Activated CD4-positive, alpha-beta memory T cell treated with anti-CD3 and anti-CD28 coated beads for 36 hours (primary cell): ENCODE data around the gene MKNK1. TPM values are rescaled to one million over a fixed set of nuclear protein-coding genes. Genes with fewer than 3 reads are reported as not detected.

Experiments used
- CTCF ChIA-PET: fragments of 350-600 bp; sonication (Branson Sonifier 250); formaldehyde crosslinking; loops from one replicate; lab custom pipeline; 2021; ENCODE audit warnings: antibody characterized with exemption, inconsistent platforms; lab: Charles Lee
- POLR2A ChIA-PET: fragments of 350-600 bp; sonication (Branson Sonifier 250); formaldehyde crosslinking; loops from one replicate; lab custom pipeline; 2021; ENCODE audit warnings: antibody characterized with exemption; lab: Charles Lee
- DNase-seq: peaks from one replicate; pipeline ENCODE4 v3.0.0-alpha.2; 2020
- H3K27ac Mint-ChIP-seq: one replicate; pipeline ENCODE4 v1.8.0; 2021; ENCODE audit warnings: mixed read lengths
- H3K27me3 Mint-ChIP-seq: one replicate; pipeline ENCODE4 v1.8.0; 2021; ENCODE audit warnings: mixed read lengths
- H3K36me3 Mint-ChIP-seq: one replicate; pipeline ENCODE4 v1.8.0; 2021; ENCODE audit warnings: mixed read lengths
- H3K4me1 Mint-ChIP-seq: one replicate; pipeline ENCODE4 v1.8.0; 2021; ENCODE audit warnings: low read depth, mixed read lengths
- H3K4me3 Mint-ChIP-seq: one replicate; pipeline ENCODE4 v1.8.0; 2021; ENCODE audit warnings: mild to moderate bottlenecking, mixed read lengths
- H3K9me3 Mint-ChIP-seq: one replicate; pipeline ENCODE4 v1.8.0; 2021; ENCODE audit warnings: mixed read lengths
- intact Hi-C: fragments of 100-400 bp; cut with micrococcal nuclease; formaldehyde crosslinking; loops from one replicate; pipeline ENCODE4 v1.15.1; 2023
- total RNA-seq, 2 experiments: library from RNA; stranded (reverse); gene quantifications; one replicate each; pipeline ENCODE4 v1.2.3, GENCODE V29; 2021

MKNK1 gene
- total RNA-seq, 2 experiments from 2014 or later: 28.2 to 28.5 TPM

DNA sequence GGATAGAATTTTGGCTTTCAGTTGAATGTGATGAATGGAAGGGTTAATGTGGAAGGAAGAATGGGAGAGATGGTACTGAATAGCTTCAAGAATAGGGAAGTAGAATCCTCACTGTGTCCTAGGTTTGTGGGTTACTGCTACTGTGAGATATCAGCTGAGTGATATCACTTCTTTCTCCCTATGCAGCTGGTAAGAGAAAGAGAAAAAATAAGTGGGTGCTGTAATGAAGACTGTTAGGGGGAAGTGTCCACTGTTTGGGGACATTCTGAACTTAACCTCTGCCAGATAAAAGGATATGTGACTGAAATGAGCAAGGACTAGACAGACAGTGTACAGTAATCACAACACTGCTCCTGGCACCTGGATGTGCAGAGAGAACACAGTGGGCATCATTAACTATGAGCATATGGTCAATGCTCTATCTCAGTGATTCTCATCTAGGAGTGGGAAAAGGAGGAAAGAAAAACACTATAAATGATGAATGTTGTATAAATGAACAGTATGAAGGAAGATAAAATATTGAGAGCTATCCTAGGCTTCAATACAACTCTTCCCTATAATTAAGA is 38.1 kb upstream of the MKNK1 start:
- Mint-ChIP-seq H3K27me3 (no peaks in the 10 kb centered on the region), H3K4me1 (peaks cover 7% of the 10 kb centered on the region), H3K4me3 (no peak overlapping the region), H3K27ac (no peak overlapping the region), H3K36me3 (peaks cover 27% of the 10 kb centered on the region), H3K9me3 (no peaks in the 10 kb centered on the region)
- ChIA-PET POLR2A (no interaction called here), CTCF (no interaction called here)
- no peak for DNase-seq
- intact Hi-C loops: no loop called here

DNA sequence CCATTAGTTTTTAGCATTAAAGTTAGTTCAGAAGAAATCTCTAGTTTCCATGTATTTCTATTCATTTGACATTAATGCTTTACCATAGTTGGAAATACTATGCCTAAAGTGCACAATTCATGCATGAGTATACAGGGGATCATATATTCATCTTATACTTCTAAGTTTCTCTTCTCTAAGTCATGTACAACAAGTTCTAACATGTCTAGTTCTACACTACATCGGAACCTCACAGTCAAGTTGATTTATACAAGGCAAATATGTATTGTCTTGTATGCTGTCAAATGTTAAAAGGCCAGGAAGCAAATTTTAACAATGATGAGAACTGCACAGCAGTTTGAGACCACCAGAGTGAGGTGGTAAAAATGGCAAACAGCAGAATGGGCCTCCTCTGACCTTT is 35.5 kb upstream of the MKNK1 start:
- DNase-seq: no peak
- Mint-ChIP-seq H3K4me1 (no peaks in the 10 kb centered on the region), H3K4me3 (no peak overlapping the region), H3K27me3 (no peaks in the 10 kb centered on the region), H3K36me3 (peaks cover 21% of the 10 kb centered on the region), H3K9me3 (no peaks in the 10 kb centered on the region), H3K27ac (no peak overlapping the region)
- ChIA-PET CTCF (no interaction called here), POLR2A (no interaction called here)
- intact Hi-C loops: no loop called here

DNA sequence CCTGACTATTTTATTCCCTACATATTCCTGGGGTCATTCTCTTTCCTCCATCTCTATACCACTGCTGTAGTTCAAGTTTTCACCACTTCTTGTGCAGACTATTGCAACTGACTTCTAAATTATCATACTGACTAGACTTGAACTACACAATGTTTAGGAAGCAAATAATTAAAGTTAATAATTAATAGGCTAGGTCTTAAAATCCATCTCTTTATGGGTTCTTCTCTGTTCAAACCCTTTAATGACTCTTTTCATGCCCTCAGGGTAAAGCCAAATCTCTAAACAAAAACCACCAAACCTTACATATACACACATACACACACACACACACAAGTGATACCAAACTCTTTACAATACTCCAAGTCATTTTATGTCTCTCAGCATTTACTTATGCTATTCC is 34.9 kb upstream of the MKNK1 start:
- Mint-ChIP-seq H3K9me3 (no peaks in the 10 kb centered on the region), H3K4me1 (no peaks in the 10 kb centered on the region), H3K27me3 (no peaks in the 10 kb centered on the region), H3K4me3 (no peak overlapping the region), H3K27ac (no peak overlapping the region), H3K36me3 (peaks cover 21% of the 10 kb centered on the region)
- intact Hi-C loops: no loop called here
- no peak for DNase-seq
- POLR2A ChIA-PET: no interaction called here
- CTCF ChIA-PET: no interaction called here

DNA sequence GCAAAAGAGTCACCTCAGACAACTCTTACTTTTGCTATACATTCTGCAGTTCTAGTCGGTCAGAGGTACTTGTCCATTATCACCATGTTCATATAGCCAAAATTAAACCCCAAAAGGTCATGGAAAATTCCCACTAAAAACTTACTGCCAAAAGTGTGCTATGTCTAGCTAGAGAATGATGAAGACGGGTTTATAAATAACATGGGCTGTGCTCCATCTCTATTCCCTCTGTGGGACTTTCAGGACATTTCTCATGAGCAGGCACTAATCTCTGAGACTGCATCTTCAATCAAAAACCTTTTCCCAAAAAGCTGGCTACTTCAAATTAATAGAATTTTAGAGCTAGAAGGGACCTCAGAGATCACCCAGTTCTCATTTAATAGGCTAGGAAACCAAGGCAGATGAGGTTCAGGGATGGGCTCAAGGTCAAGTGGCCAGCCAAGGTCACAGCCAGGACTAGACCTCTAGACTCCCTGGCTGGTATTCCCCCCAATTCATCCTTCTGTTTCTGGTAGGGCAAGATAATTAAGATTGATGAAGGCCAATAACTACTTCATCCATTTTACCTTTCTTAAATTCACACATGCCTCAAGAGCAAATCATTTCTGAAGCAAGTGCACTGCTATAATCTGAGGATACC is 33.5 kb upstream of the MKNK1 start:
- Mint-ChIP-seq H3K9me3 (no peaks in the 10 kb centered on the region), H3K27ac (no peak overlapping the region), H3K4me1 (no peaks in the 10 kb centered on the region), H3K4me3 (no peak overlapping the region), H3K27me3 (no peaks in the 10 kb centered on the region), H3K36me3 (peaks cover 22% of the 10 kb centered on the region)
- intact Hi-C loops: no loop called here
- CTCF ChIA-PET: interaction anchor here (0.6 kb wide), 1 partner anchor 23 kb away, joined by 7 read pairs; no protein-coding TSS in a partner anchor
- no peak for DNase-seq
- POLR2A ChIA-PET: no interaction called here

DNA sequence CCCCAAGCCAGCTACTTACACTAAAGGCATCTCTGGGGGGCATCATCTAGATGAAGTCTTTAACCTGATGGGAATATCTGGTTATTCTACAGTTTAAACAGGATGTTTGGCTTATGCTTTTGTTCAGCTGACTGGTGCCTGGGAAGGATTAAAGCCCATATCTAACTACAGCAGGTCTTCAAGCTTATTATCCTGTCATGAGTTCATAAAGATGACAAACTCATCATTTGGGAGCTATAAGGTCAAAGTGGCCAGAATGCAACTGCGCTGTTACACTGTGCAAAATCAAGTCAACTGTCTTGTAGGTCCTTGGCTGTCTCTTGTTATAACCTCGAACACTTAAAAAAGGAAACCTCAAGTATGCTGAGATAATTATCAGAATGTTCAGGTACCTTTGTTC is 31.1 kb upstream of the MKNK1 start:
- Mint-ChIP-seq H3K27me3 (no peaks in the 10 kb centered on the region), H3K27ac (no peak overlapping the region), H3K4me3 (no peak overlapping the region), H3K36me3 (peaks cover 15% of the 10 kb centered on the region), H3K9me3 (no peaks in the 10 kb centered on the region), H3K4me1 (no peaks in the 10 kb centered on the region)
- CTCF ChIA-PET: interaction anchor here (1.4 kb wide), 1 partner anchor 16 kb away, joined by 3 read pairs; no protein-coding TSS in a partner anchor
- intact Hi-C loops: no loop called here
- no peak for DNase-seq
- POLR2A ChIA-PET: interaction anchor here (0.8 kb wide), 1 partner anchor 9 kb away, joined by 3 read pairs; no protein-coding TSS in a partner anchor

DNA sequence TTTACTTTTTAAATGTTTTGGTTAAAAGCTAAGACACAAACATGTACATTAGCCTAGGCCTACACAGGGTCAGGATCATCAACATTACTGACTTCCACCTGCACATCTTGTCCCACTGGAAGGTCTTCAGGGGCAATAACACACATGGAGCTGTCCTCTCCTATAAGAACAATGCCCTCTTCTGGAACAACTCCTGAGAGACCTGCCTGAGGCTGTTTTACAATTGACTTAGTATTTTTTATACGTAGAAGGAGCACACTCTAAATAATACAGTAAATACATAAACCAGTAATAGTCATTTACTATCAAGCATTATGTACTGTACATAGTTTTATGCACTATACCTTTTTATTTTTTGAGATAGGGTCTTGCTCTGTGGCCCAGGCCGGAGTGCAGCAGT is 26.7 kb upstream of the MKNK1 start:
- intact Hi-C loops: no loop called here
- CTCF ChIA-PET: no interaction called here
- H3K4me1 Mint-ChIP-seq: no peaks in the 10 kb centered on the region
- H3K36me3 Mint-ChIP-seq: peaks cover 4% of the 10 kb centered on the region
- H3K27me3 Mint-ChIP-seq: no peaks in the 10 kb centered on the region
- no peaks in the 10 kb centered on the region for H3K9me3 Mint-ChIP-seq
- DNase-seq: no peak
- no peak overlapping the region for H3K27ac Mint-ChIP-seq
- POLR2A ChIA-PET: no interaction called here
- H3K4me3 Mint-ChIP-seq: no peak overlapping the region

DNA sequence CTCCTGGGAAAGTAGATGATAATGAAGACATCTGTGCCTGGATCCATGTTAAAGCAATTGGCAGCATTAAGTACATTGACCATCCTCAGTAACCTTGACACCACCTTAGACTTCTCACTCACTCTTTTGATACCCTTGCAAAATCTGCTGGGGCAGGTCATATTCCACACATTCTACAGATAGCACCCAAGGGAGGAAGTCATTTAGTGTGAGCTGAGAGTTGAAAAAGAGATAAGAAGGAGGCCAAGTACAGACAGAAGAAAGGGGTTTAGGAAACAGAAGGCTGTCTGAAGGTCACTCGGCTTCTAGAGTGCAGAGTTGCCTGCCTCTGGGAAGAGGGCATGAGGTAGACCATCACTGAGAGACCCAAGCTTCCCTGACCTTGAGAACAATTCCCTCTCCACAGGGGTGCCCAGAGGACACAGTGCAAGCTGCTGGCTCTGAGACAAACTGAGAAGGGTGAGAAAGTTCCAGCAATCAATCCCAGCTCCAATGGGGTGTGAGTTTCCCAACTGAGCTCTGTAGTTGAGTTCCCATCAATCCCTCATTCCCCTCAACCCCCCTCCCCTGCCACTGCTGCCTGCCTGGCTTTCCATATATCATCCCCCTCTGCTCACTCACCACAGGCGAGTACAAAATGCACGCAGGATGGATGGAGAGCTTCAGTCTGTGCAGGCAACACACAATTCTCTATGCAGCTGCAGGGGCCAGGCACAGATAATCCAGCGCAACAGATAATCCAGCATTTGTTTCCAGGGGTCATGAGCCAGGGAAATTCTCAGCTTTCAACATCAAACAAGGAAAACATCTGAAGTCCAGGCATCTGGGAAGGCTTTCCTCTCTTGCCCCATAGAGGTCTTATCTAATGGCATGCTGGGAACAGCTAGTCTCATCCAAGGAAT is 19.9 kb upstream of the MKNK1 start:
- Mint-ChIP-seq H3K36me3 (no peaks in the 10 kb centered on the region), H3K27ac (no peak overlapping the region), H3K4me3 (no peak overlapping the region), H3K9me3 (no peaks in the 10 kb centered on the region), H3K27me3 (no peaks in the 10 kb centered on the region), H3K4me1 (peaks cover 2% of the 10 kb centered on the region)
- POLR2A ChIA-PET: no interaction called here
- intact Hi-C loops: no loop called here
- CTCF ChIA-PET: interaction anchor here (1.1 to 2.1 kb wide), 2 partner anchors 20 to 101 kb away, joined by 4 to 10 read pairs; partner anchors contain the start of gene MKNK1
- no peak for DNase-seq

DNA sequence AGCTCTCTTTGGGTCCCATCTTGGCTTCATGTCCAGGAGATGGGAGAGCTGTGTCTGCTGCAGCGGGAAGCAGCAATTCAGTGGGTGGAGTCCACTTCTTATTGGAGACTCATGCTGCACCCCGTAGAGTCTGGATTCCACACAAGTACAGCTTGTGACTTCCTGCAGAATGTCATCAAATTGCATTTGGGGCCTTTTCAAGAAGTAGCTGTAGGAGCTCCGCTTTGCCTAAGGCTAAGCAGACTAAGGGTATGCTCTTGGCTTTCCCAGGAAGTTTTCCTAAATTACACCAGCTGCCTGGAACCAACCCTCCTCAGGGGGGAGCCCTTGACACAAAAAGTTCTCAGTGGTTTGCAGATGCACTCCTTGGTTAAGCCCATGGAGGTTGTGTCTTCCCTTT is 18.3 kb upstream of the MKNK1 start:
- H3K27me3 Mint-ChIP-seq: no peaks in the 10 kb centered on the region
- no peaks in the 10 kb centered on the region for H3K9me3 Mint-ChIP-seq
- H3K4me1 Mint-ChIP-seq: peaks cover 9% of the 10 kb centered on the region
- H3K4me3 Mint-ChIP-seq: no peak overlapping the region
- H3K27ac Mint-ChIP-seq: no peak overlapping the region
- no peaks in the 10 kb centered on the region for H3K36me3 Mint-ChIP-seq
- ChIA-PET POLR2A (no interaction called here), CTCF (interaction anchor here (1.0 to 2.1 kb wide), 3 partner anchors 101 to 104 kb away, joined by 3 to 10 read pairs (median 4); no protein-coding TSS in a partner anchor)
- intact Hi-C loops: loop anchor here (1.0 kb wide), 1 partner anchor 103 kb away; no protein-coding TSS in a partner anchor
- DNase-seq: peak; percentile 33

DNA sequence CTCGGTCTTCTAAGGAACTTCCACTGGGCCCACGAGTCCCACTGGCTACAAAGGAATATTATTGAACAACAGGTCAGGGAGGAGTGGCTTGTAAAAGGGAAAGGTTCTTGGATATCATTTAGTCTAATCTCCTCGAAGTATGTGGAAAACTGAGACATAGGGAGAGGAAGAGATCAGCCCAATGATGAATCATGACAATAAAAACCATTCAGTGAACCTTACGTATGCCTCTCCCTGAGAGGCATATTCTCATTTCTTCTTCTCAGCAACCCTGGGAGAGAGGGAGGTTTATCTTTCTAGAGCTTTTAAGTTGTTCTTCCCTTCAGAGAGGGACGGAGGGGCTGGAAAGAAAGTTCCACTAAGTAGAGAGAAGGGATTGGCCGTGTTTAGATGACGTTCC is 17.9 kb upstream of the MKNK1 start:
- intact Hi-C loops: loop anchor here (1.0 kb wide), 1 partner anchor 103 kb away; no protein-coding TSS in a partner anchor
- POLR2A ChIA-PET: no interaction called here
- no peaks in the 10 kb centered on the region for H3K36me3 Mint-ChIP-seq

DNA sequence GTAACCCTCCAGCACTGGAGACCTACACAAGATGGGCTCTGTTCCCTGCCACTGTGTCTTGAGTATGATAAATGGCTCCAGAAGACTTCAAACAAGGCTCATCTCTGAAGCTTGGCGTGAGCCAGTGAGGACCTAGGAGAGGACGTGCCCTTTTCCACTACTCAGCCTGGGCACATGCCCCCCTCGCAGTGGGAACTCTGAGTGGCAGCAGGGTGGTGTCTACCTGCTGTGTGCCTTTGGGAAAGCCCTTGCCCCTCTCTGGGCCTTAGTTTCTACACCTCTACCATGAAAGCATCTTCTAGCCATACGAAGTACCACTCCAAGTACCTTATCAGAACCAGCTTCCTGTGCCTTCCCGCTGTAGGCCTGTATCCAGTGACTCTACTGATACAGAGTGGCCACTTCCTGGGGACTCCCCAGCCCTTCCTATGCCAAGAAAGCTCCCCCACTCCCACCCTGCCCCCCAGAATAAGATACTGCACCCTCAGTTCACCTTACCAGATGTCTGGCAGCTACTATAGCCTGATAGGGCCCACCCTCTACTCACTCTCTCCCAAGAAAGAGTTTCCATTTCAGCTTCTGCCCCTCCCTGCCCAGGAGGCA is 15.7 kb upstream of the MKNK1 start:
- intact Hi-C loops: loop anchor here (5.0 kb wide), 1 partner anchor 48 kb away; the partner anchor contains the start of gene ATPAF1
- Mint-ChIP-seq H3K4me3 (no peak overlapping the region), H3K36me3 (no peaks in the 10 kb centered on the region), H3K9me3 (no peaks in the 10 kb centered on the region), H3K27me3 (no peaks in the 10 kb centered on the region), H3K4me1 (peaks cover 29% of the 10 kb centered on the region), H3K27ac (no peak overlapping the region)
- CTCF ChIA-PET: interaction anchor here (1.2 to 2.2 kb wide), 2 partner anchors 15 to 105 kb away, joined by 3 to 11 read pairs; no protein-coding TSS in a partner anchor
- POLR2A ChIA-PET: interaction anchor here (0.7 kb wide), 1 partner anchor 15 kb away, joined by 3 read pairs; the partner anchor contains the start of gene MKNK1
- DNase-seq: no peak

More for the DNA sequence above, 17.9 kb upstream of the MKNK1 start:
- H3K9me3 Mint-ChIP-seq: no peaks in the 10 kb centered on the region
- H3K27ac Mint-ChIP-seq: no peak overlapping the region
- no peak overlapping the region for H3K4me3 Mint-ChIP-seq
- no peak for DNase-seq
- no peaks in the 10 kb centered on the region for H3K27me3 Mint-ChIP-seq
- CTCF ChIA-PET: interaction anchor here (1.0 to 2.1 kb wide), 3 partner anchors 101 to 105 kb away, joined by 3 to 10 read pairs (median 4); no protein-coding TSS in a partner anchor
- H3K4me1 Mint-ChIP-seq: peaks cover 13% of the 10 kb centered on the region

DNA sequence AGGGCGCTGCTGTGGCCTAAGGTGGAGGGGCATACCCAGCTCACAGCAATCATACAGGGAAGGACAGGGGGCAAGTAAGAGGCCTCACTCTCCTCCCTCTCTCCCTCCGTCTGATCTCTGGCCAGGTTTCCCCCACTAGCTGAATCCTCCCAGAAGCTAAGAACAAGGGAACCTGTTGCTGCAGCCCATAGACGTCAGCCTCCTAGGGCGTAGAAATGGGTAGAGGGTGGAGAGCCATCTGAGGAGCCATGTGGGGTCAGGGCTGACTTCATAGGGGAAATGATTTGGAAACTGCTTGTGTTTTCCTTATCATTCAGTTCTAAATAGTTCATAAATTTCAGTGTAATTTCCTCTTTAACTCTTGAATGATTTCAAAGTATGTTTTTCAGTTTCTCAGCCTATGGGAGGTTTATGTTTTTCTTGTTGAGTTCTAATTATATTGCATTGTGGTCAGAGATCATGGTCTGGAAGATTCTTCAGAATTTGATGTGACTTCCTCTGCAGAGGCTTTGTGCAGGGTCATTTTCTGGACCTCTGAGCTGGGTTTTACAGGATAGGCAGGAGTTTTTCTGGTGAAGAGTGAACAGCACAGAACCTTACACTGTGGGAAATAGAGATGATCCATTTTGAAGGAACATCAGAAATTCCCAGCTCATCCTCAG is 14.8 kb upstream of the MKNK1 start:
- ChIA-PET POLR2A (interaction anchor here (0.7 kb wide), 1 partner anchor 14 kb away, joined by 3 read pairs; the partner anchor contains the start of gene MKNK1), CTCF (interaction anchor here (1.2 to 2.2 kb wide), 2 partner anchors 16 to 106 kb away, joined by 3 to 11 read pairs; no protein-coding TSS in a partner anchor)
- DNase-seq: no peak
- no peaks in the 10 kb centered on the region for H3K9me3 Mint-ChIP-seq
- H3K4me3 Mint-ChIP-seq: no peak overlapping the region
- no peaks in the 10 kb centered on the region for H3K36me3 Mint-ChIP-seq
- peaks cover 38% of the 10 kb centered on the region for H3K4me1 Mint-ChIP-seq
- no peak overlapping the region for H3K27ac Mint-ChIP-seq
- intact Hi-C loops: loop anchor here (5.0 kb wide), 1 partner anchor 48 kb away; the partner anchor contains the start of gene ATPAF1
- H3K27me3 Mint-ChIP-seq: no peaks in the 10 kb centered on the region
